Adrenal gland (tissue), 12 donors: Measurements from ENCODE around the gene WNT3A. TPM values are rescaled to one million over a fixed set of nuclear protein-coding genes. Genes with fewer than 3 reads are reported as not detected.

Experiments
- DNase-seq, 7 donors: peaks; one replicate each; pipeline ENCODE4 v3.0.0-alpha.2; 2019 to 2020
- H3K27ac ChIP-seq, 5 donors: fragments of 200-600 bp; sonication (generic) in 4 of 5; 1 replicate in 3 of 5; 2 replicates in 2 of 5; pipeline versions ENCODE4 v1.5.1 to v1.8.0; 2016 to 2020; ENCODE audit warnings: mild to moderate bottlenecking in 1 of 5
- H3K27me3 ChIP-seq: fragments of 200-600 bp; 2 replicates; pipeline ENCODE4 v1.8.0; 2021
- H3K36me3 ChIP-seq, 2 donors: fragments of 200-600 bp; replicated peaks in 1 of 2; 1 replicate in 1 of 2; 2 replicates in 1 of 2; pipeline versions ENCODE4 v1.5.1 to v1.8.0; 2018 to 2022
- H3K4me1 ChIP-seq, 2 donors: fragments of 200-600 bp; replicated peaks in 1 of 2; 1 replicate in 1 of 2; 2 replicates in 1 of 2; pipeline versions ENCODE4 v1.5.1 to v1.8.0; 2018 to 2021
- H3K4me3 ChIP-seq, 4 donors: fragments of 200-600 bp; sonication (generic) in 3 of 4; one replicate each; pipeline ENCODE4 v1.5.1; 2016 to 2018
- H3K9me3 ChIP-seq, 3 donors: fragments of 200-600 bp; sonication (generic) in 1 of 3; replicated peaks in 1 of 3; 1 replicate in 2 of 3; 2 replicates in 1 of 3; pipeline versions ENCODE4 v1.5.1 to v1.8.0; 2016 to 2021
- CTCF ChIP-seq, 6 experiments: fragments of 450-650 bp in 4 of 6; fragments of 200-600 bp in 2 of 6; sonication (generic) in 1 of 6; IDR thresholded peaks; 1 replicate in 5 of 6; 2 replicates in 1 of 6; pipeline versions ENCODE4 v1.5.1 to v1.8.0; 2016 to 2021; ENCODE audit warnings: antibody characterized with exemption in 6 of 6, mild to moderate bottlenecking in 2 of 6, moderate library complexity in 1 of 6
- POLR2A ChIP-seq, 2 donors: fragments of 450-650 bp; IDR thresholded peaks; one replicate each; pipeline ENCODE4 v1.6.1; 2017; ENCODE audit warnings: antibody characterized with exemption in 2 of 2, mild to moderate bottlenecking in 2 of 2, moderate library complexity in 1 of 2
- WGBS, 4 donors: extraction: QIAGEN DNeasy Blood & Tissue Kit in 2 of 4; methylation state at CpG; one replicate each; pipeline versions ENCODE4 v1.1.5 to v1.1.7; 2013 to 2017; 5-methylcytosine and 5-hydroxymethylcytosine counted together
- intact Hi-C, 2 donors: fragments of 100-400 bp; cut with DNase I; formaldehyde crosslinking; loops; one replicate each; pipeline versions ENCODE4 v1.14.1 to v1.15.0; 2022 to 2023
- polyA plus RNA-seq, 3 donors: library from polyadenylated mRNA; stranded (reverse); fragments of 200-250 nt in 2 of 3; fragments of 350-450 nt in 1 of 3; fragmentation: Illumina TruSeq in 1 of 3; extraction: RNeasy Lipid Tissue Mini Kit (QIAGEN cat#74804) in 1 of 3; gene quantifications; one replicate each; pipeline ENCODE4 v1.2.3, GENCODE V29; 2013 to 2014
- total RNA-seq, 9 donors: library from RNA; depleted of rRNA in 4 of 9; stranded (reverse); fragments of >200 nt in 4 of 9; fragments of 120-200 nt in 1 of 9; fragmentation: NEBNext Ultra II Directional in 1 of 9; extraction: Animal tissue kit (Norgen Biotek cat#: 25700) in 1 of 9; gene quantifications; one replicate each; pipeline versions ENCODE4 v1.1.0 to v1.2.4, GENCODE V29; 2013 to 2023
- donor health status: healthy with polysubstance abuse.
- donor health status: Bipolar disorder and iron deficiency.
- donor health status: DM: yes; HTN: yes; CAD: no.
- donor health status: DM: no; HTN: no; CAD: no.
- donor health status: DM: no; HTN: no; CAD: no.
- donor health status: DM: yes; HTN: yes; CAD: no.

The WNT3A gene
- total and polyA plus RNA-seq, 12 donors = not detected

DNA sequence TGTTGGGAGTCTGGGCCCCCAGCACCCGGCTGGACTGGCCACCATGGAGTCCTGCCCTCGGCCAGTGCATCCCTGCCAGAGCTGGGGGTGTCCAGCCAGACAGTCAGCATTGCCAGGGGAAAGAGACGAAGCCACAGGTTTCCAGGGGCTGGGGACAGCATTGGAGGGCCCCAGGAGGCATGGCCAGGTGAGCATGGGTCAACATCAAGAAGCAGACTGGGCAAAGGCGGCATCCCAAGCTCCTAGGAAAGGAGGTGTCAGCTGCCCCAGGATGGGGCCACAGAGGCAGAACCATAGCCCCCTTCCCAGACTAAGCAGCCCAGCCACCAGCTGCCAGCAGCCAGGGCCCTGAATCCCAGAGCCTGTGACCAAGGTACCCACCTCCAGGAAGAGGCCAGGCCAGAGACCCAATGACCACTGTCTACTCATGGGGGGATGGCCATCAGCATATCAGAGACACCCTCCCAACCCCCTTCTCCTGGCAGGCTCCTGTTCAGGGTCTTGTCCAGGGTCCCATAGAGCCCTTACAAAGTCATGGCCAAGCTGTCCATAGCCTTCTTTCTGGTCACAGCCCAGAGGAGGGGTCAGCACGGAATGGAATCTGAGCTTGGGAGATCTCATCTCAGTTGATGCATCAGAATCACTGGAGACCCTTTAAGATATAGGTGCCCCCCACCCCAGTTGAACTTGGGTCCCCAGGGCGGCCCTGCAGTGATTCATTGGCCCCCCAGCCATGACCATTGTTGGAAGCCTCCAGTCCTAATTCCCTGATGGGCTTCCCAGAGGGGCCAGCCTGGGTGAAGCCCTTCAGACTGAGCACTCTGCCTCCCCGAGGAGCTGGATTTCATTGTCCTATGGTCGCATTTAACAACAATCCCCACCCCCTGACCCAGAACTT is 32.5 kb downstream of the WNT3A start:
- no peak overlapping the region for H3K4me3 ChIP-seq
- intact Hi-C loops = no loop called here
- H3K27me3 ChIP-seq = peaks cover 30% of the 10 kb centered on the region
- H3K4me1 ChIP-seq = no peaks in the 10 kb centered on the region
- TF ChIP-seq CTCF (IDR thresholded peaks at IDR 0.05) = no peak
- TF ChIP-seq POLR2A (IDR thresholded peaks at IDR 0.05) = no peak
- DNase-seq = no peak
- H3K36me3 ChIP-seq = no peaks in the 10 kb centered on the region
- no peaks in the 10 kb centered on the region for H3K9me3 ChIP-seq
- H3K27ac ChIP-seq = no peak overlapping the region
- WGBS, 4 donors = 69 to 80% (median 78%) methylated on average over 3 to 8 of the region's 8 CpGs

GRCh38 chr1:228039986-228040385 is 33.2 kb downstream of the WNT3A start:
- 38 to 80% (median 77%) methylated on average over 1 to 3 of the region's 3 CpGs for WGBS, 4 donors

GRCh38 chr1:228041316-228041715 is 34.5 kb downstream of the WNT3A start:
- no peak for DNase-seq
- Histone ChIP-seq H3K27ac (no peak overlapping the region), H3K27me3 (peaks cover 30% of the 10 kb centered on the region), H3K4me1 (no peaks in the 10 kb centered on the region), H3K9me3 (no peaks in the 10 kb centered on the region), H3K36me3 (no peaks in the 10 kb centered on the region), H3K4me3 (no peak overlapping the region)
- WGBS, 4 donors = 43 to 83% (median 66%) methylated on average over 2 of the region's 2 CpGs
- no peak for TF ChIP-seq CTCF (IDR thresholded peaks at IDR 0.05)
- intact Hi-C loops = no loop called here

More at GRCh38 chr1:228039986-228040385, 33.2 kb downstream of the WNT3A start:
- no peak for TF ChIP-seq CTCF (IDR thresholded peaks at IDR 0.05)
- no peak for DNase-seq
- Histone ChIP-seq H3K4me1 (no peaks in the 10 kb centered on the region), H3K27ac (no peak overlapping the region), H3K4me3 (no peak overlapping the region), H3K36me3 (no peaks in the 10 kb centered on the region), H3K27me3 (peaks cover 30% of the 10 kb centered on the region), H3K9me3 (no peaks in the 10 kb centered on the region)
- intact Hi-C loops = no loop called here

GRCh38 chr1:228042508-228042907 is 35.7 kb downstream of the WNT3A start:
- DNase-seq = no peak
- Histone ChIP-seq H3K4me1 (no peaks in the 10 kb centered on the region), H3K9me3 (no peaks in the 10 kb centered on the region), H3K36me3 (no peaks in the 10 kb centered on the region), H3K4me3 (no peak overlapping the region), H3K27me3 (peaks cover 19% of the 10 kb centered on the region), H3K27ac (no peak overlapping the region)
- TF ChIP-seq CTCF (IDR thresholded peaks at IDR 0.05) (no peak), POLR2A (IDR thresholded peaks at IDR 0.05) (no peak)
- intact Hi-C loops = no loop called here
